HEK293T (cell line): ENCODE data around the gene PAM16.

Experiments used
- CTCF ChIA-PET: fragments of 350-600 bp; formaldehyde crosslinking; extraction: SDS; loops from one replicate; lab custom pipeline; 2021; ENCODE audit warnings: antibody characterized with exemption, inconsistent platforms; lab: Yijun Ruan, JAX
- POLR2A ChIA-PET: fragments of 350-600 bp; formaldehyde crosslinking; extraction: SDS; loops from one replicate; lab custom pipeline; 2020; ENCODE audit warnings: antibody characterized with exemption, inconsistent platforms; lab: Yijun Ruan, JAX
- DNase-seq: peaks from one replicate; pipeline ENCODE4 v3.0.0; 2012; ENCODE audit warnings: mixed read lengths; ENCODE audit errors: extremely low spot score
- ARNT ChIP-seq: fragments of 450-650 bp; IDR thresholded peaks from 2 replicates; pipeline ENCODE4 v1.6.1; 2017; ENCODE audit warnings: mild to moderate bottlenecking
- BHLHE40 ChIP-seq: fragments of 450-650 bp; IDR thresholded peaks from 2 replicates; pipeline ENCODE4 v1.6.1; 2016; ENCODE audit warnings: mild to moderate bottlenecking, moderate library complexity, borderline replicate concordance
- CTBP1 ChIP-seq: fragments of 450-650 bp; IDR thresholded peaks from 2 replicates; pipeline ENCODE4 v1.6.1; 2016; ENCODE audit warnings: borderline replicate concordance
- ELF4 ChIP-seq: fragments of 450-650 bp; IDR thresholded peaks from 2 replicates; pipeline ENCODE4 v1.6.1; 2017; ENCODE audit warnings: antibody characterized with exemption
- FOXA1 ChIP-seq: fragments of 450-650 bp; IDR thresholded peaks from 2 replicates; pipeline ENCODE4 v1.6.1; 2016; ENCODE audit warnings: mild to moderate bottlenecking
- FOXK2 ChIP-seq: fragments of 450-650 bp; IDR thresholded peaks from 2 replicates; pipeline ENCODE4 v1.6.1; 2016; ENCODE audit warnings: mild to moderate bottlenecking
- FOXM1 ChIP-seq: fragments of 450-650 bp; IDR thresholded peaks from 2 replicates; pipeline ENCODE4 v1.6.1; 2017; ENCODE audit warnings: mild to moderate bottlenecking, borderline replicate concordance
- HDGF ChIP-seq: fragments of 450-650 bp; IDR thresholded peaks from 2 replicates; pipeline ENCODE4 v1.6.1; 2017; ENCODE audit warnings: antibody characterized with exemption, borderline replicate concordance
- L3MBTL2 ChIP-seq: fragments of 450-650 bp; conservative IDR thresholded peaks from 2 replicates; pipeline ENCODE4 v1.6.1; 2016; ENCODE audit warnings: mild to moderate bottlenecking
- LEF1 ChIP-seq: fragments of 450-650 bp; IDR thresholded peaks from 2 replicates; pipeline ENCODE4 v1.6.1; 2017; ENCODE audit warnings: mild to moderate bottlenecking, borderline replicate concordance
- NFRKB ChIP-seq: fragments of 450-650 bp; IDR thresholded peaks from 2 replicates; pipeline ENCODE4 v1.6.1; 2016; ENCODE audit warnings: mild to moderate bottlenecking, moderate library complexity
- SP1 ChIP-seq: fragments of 450-650 bp; IDR thresholded peaks from 2 replicates; pipeline ENCODE4 v1.6.1; 2017
- SUZ12 ChIP-seq: fragments of 450-650 bp; IDR thresholded peaks from 2 replicates; pipeline ENCODE4 v1.6.1; 2016; ENCODE audit warnings: mild to moderate bottlenecking
- TARDBP ChIP-seq: fragments of 450-650 bp; IDR thresholded peaks from 2 replicates; pipeline ENCODE4 v1.6.1; 2016
- ZNF384 ChIP-seq: fragments of 450-650 bp; IDR thresholded peaks from 2 replicates; pipeline ENCODE4 v1.6.1; 2016
- TF ChIP-seq, protein P1 (sequence below): fragments of 450-650 bp; IDR thresholded peaks from 2 replicates; pipeline ENCODE4 v1.6.1; 2016

PAM16 gene

GRCh38 chr16:4338712-4339299 is 12.3 kb downstream of the PAM16 start:
- POLR2A ChIA-PET, result interaction anchor here (0.6 to 2.9 kb wide), 2 partner anchors 12 kb away, joined by 3 to 9 read pairs; partner anchors contain the start of gene PAM16
- CTCF ChIA-PET, result interaction anchor here (0.7 kb wide), 1 partner anchor 63 kb away, joined by 3 read pairs; no protein-coding TSS in a partner anchor
- TF ChIP-seq CTBP1 (no peak), ELF4 (no peak), BHLHE40 (no peak), LEF1 (no peak), NFRKB (no peak), HDGF (no peak), TARDBP (no peak), ARNT (no peak)
- TF ChIP-seq, protein P1, sequence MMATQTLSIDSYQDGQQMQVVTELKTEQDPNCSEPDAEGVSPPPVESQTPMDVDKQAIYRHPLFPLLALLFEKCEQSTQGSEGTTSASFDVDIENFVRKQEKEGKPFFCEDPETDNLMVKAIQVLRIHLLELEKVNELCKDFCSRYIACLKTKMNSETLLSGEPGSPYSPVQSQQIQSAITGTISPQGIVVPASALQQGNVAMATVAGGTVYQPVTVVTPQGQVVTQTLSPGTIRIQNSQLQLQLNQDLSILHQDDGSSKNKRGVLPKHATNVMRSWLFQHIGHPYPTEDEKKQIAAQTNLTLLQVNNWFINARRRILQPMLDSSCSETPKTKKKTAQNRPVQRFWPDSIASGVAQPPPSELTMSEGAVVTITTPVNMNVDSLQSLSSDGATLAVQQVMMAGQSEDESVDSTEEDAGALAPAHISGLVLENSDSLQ, result no peak
- DNase-seq, result no peak

DNA sequence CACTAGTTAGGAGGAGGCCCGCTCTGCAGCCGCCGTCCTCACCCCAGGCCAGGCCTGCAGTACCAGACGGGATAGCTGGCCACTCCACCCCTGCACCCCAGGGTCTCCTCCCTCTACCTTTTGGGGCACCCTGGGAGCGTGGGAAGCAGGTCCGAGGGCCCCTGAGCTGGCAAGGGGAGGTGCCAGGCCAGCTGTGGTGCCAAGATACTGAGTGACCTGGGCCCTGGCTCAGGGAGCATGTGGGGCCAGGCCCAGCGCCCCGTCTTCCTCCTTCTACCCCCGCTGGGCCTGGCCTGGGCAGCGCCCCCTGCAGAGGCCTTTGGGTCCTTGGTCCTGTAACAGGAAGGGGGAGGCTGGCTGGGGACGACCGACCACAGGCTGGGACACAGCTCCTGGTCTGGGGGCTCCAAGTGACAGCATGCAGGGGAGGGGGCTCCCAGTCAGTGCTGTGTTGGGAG is 13.0 kb downstream of the PAM16 start:
- CTCF ChIA-PET, result interaction anchor here (0.6 kb wide), 2 partner anchors 10 to 41 kb away, joined by 3 read pairs; no protein-coding TSS in a partner anchor
- no peak for DNase-seq
- TF ChIP-seq HDGF (no peak), ELF4 (no peak), ARNT (no peak), FOXM1 (no peak), LEF1 (no peak), FOXK2 (no peak), BHLHE40 (no peak), FOXA1 (no peak), TARDBP (no peak), L3MBTL2 (no peak), SUZ12 (no peak), CTBP1 (no peak), SP1 (no peak), ZNF384 (no peak)
- TF ChIP-seq, protein P1, result no peak
- POLR2A ChIA-PET, result interaction anchor here (0.6 kb wide), 1 partner anchor 12 kb away, joined by 3 read pairs; no protein-coding TSS in a partner anchor

GRCh38 chr16:4337540-4338088 is 13.5 kb downstream of the PAM16 start:
- no peak for DNase-seq
- TF ChIP-seq, protein P1, result no peak
- TF ChIP-seq CTBP1 (no peak), FOXK2 (no peak), LEF1 (no peak), SP1 (no peak)
- ChIA-PET POLR2A (no interaction called here), CTCF (interaction anchor here (0.6 kb wide), 2 partner anchors 11 to 41 kb away, joined by 3 read pairs; no protein-coding TSS in a partner anchor)

GRCh38 chr16:4336701-4337539 is 14.2 kb downstream of the PAM16 start:
- no peak for DNase-seq
- ChIA-PET POLR2A (no interaction called here), CTCF (interaction anchor here (2.0 kb wide), 1 partner anchor 83 kb away, joined by 4 read pairs; no protein-coding TSS in a partner anchor)
- TF ChIP-seq SP1 (no peak), FOXM1 (no peak), BHLHE40 (no peak), NFRKB (no peak), FOXK2 (no peak)
- TF ChIP-seq, protein P1, result no peak
